GM18526 (cell line): Measurements from ENCODE around the gene IKZF1.

Experiments
- POLR2A ChIP-seq: IDR thresholded peaks from 3 replicates; pipeline ENCODE4 v1.6.1; 2011; ENCODE audit not compliant: insufficient read length; ENCODE audit errors: extremely low read depth

The IKZF1 gene

DNA sequence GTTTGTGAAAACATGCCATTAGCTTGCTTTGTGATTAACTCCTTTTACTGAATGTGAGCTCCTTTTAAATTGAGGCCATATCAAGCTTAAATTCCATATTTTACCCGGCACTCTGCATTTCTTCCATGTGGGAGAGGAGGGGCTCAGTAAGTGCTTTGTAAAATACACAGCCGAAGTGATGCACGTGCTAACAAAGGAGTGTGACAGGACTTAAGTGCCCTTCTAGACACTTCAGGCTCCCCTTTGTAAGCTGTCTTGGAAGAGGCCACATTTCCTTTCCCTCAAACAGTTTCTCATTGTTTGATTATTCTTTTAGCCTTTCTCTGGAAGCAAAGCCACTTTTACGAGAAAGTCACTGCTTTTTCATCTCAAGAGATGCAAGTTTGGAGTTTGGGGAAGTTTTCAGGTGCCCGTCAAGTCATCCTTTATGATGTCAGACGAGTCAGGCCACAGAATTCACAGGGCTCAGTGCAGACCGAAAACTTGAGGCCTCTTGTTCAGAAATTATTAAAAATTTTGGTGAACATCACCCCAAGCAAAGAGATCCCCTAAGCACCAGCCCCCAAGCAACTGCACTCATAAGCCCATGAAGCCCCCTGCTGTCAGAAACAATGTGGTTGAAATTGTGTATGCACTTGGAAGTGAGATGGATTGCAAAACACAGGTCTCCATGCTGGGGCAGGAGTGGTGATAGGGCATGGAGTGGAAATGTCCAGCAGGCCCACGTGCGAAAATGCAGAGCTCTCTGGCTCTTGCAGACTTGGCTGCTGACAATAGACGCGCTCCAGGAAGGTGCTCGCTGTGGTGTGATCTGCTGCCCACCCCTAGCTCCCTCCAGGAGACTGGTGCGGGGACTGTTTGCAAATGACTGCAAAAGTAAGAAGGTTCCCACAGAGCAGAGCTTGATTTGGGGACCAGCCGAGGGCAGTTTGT lies 11.5 kb downstream of the IKZF1 start:
- no peak for TF ChIP-seq POLR2A

DNA sequence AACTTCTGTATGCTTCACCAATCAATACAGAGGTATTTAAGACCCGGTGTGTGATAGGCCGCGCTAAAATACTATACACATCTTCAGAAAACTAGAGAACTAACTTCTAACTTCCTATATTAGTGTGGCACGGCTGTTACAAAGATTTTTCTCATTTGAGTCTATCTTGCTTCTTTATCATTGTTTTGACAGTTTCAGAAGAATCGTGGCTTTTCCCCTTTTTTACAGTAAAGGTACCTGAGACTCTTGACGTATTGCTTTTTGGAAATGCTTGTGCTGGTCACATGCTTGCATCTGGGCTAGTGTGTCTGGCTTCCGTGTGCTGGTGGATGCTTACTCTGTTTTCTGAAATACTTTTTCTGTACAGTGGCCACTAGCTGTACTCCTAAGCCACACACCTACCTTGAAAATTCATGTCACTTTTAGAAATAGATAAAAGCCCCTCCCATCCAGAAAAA lies 12.7 kb downstream of the IKZF1 start:
- TF ChIP-seq POLR2A: no peak

DNA sequence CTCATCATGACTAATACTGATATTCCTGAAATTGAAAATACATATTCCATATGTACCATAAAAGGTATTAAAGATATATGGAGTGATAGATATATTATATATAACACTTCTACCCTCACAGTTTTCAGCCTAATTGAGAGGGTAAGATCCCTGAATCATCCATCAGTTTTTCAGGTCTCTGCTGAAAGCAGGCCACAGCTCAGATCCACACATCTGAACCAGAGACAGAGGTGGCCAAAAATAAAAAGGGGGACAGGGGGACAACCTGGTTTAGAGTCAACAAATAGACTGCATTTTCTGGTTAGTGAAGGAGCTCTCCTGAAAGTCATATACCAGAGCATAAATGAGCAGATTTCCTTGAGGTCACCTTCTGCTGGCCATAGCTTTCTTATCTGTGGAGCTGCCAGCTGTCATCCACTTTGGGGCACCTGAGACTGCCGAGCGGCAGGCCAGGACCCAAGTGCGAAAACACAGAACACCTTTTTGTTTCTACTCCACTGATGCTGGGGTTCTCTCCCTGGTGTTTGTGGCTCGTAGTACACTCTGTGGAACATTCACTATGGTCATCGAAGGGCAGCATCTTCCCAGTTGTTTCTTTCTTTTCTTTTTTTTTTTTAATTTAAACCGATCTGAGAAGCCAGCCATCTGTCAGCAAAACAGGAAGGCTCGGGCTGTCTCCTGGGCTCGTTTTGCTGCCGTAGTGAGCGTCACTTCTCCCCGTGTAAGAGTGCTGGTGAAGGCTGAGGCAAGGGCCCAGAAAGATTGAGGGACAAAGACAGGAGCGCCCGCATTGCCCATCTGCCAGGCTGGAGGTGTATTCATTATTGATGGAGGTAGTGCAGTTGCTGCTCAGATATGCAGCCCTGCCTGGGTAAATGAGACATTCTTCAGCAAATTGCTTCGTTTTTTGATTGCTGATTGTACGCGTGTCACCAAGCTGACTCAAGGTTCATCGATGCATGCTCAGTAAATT lies 13.5 kb downstream of the IKZF1 start:
- TF ChIP-seq POLR2A: no peak

DNA sequence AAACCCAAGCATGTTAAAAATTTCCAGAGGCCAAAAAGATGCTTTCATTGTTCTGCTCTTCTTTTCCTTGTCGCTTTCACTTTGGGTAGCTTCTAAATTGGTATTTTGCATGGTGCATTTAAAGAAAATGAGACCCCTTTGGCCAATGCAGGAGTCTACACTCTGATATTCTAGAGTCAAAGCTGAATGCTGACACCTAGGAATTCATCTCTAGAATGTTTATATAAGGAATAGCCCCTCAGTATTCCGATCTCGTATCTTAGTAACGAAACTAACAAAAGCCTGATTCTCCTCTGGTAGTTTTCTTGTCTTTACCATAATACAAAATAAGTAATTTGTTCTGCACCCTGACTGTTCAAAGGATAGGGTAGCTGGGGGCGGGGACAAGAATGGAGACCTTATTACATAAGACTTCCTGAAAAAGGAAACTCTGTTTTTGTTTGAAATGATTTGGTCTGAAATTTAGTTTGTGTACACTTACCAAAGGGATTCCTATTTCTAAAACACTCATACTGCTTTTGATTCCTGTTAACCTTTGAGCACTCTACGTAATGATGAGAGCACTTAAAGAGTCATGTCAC lies 17.1 kb downstream of the IKZF1 start:
- TF ChIP-seq POLR2A: no peak

DNA sequence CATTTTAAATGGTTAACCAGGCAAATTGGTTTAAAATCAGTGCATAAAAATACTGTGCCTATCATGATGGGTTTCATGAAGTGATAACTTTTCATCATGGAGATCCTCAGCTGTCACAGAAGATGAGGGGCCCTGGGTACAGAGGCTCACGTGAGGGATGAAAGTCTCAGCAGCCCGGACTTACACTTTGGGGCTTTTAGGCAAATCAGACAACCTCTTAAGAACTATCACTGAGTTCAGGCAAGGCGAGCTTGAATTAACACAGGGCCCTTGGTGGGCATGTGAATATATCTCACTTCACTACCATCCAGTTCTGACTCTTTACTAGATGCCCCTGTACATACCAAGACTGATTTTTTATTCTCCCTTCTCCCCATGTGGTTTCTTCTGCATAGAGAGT lies 19.6 kb downstream of the IKZF1 start:
- no peak for TF ChIP-seq POLR2A

DNA sequence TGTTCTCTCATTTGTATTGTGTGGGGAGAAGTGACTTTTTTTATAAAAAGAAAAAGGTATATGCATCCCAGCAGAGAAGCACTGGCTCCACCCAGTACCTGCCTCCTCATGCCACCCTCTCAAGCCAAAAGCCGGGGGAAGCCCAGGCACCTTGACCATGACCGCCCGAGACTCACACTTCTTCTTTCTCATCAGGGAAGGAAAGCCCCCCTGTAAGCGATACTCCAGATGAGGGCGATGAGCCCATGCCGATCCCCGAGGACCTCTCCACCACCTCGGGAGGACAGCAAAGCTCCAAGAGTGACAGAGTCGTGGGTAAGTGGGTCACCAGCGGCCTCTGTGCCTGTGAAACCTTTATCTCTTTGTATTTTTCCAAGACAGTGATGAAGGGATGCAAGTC lies 22.9 kb downstream of the IKZF1 start:
- TF ChIP-seq POLR2A: no peak

DNA sequence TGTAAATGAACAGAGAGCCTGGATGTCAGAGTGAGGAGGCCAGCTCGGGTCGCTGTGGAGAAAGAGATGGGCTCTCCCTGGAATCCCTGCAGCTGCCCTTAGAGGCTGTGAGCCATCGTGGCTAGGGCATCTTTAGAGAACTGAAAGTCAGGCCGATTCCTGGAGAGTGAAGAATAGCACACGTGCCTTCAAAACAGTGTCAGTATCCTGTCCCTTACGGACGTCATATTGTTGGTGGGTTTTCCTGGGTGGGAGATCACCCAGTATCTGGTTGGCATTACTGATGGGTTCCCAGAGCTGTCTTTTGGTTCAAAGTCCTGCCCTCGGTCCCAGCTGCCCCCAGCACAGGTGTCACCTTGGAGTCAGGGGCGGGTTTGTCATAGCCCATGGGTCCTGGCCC lies 25.3 kb downstream of the IKZF1 start:
- TF ChIP-seq POLR2A: no peak

DNA sequence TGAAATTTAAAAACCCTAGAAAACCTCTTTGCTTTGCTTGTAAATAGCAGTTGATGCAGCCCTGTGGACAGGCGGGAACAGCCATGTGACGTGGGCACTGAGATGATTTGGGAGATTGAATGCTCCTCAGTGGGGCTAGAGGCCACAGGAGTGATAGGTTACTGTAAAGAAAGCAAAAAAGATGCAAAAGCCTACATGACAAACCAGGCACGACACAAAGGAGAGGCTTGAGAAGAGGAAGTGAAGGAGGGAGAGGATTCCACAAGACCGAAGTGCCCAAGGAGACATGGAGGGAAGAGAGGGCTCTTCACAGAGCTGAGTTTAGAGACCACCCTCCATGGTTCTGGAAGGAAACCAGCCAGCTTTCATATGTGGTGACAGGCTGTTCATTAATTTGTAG lies 25.7 kb downstream of the IKZF1 start:
- no peak for TF ChIP-seq POLR2A

DNA sequence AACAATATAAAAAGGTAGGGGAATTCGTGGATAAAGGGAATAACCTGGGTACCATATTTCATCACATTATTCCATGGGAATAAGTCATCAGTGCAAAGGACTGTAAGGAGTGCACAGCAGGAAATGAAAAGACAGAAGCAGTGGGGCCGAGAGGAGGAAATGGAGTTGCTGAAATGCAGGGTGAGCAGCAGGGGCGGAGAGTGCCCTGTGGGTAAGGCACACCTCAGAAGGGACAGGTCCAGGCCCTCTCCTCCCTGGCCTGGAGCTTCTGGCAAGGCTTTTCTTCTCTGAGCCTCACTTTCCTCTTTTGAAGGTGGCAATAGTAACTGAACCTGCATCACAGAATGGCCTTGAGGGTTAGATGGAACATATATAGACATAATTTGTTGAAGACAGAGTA lies 26.2 kb downstream of the IKZF1 start:
- no peak for TF ChIP-seq POLR2A

DNA sequence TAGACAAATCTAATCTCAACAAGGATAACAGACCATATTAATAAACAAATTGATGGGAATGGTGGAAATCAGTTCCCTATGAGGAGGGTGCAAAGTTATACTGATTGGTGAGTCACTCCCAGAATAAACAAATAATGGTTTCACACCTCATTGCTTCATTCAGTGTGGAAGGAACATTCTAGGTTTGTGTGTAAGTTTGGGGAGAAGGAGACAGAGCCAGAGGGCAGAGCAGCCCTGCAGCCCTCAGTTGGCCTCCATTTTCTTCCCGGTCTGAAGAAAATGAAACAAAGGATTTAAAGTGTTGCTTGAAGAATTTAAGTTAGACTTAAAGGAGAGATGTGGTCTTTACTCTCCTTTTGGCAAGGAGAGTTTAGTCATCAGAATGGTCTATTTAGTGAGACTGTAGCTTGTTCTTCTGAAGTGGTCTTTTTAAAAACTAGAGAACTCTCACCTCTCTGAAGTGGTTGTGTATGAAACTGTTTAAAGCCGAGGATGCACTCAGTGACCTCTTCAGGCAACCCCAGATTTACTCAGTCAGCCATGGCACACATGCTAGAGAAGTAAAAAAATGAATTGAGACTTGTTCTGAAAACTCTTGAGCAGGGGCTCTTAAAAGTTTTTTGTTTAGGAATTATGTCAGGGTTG lies 27.2 kb downstream of the IKZF1 start:
- TF ChIP-seq POLR2A: no peak

DNA sequence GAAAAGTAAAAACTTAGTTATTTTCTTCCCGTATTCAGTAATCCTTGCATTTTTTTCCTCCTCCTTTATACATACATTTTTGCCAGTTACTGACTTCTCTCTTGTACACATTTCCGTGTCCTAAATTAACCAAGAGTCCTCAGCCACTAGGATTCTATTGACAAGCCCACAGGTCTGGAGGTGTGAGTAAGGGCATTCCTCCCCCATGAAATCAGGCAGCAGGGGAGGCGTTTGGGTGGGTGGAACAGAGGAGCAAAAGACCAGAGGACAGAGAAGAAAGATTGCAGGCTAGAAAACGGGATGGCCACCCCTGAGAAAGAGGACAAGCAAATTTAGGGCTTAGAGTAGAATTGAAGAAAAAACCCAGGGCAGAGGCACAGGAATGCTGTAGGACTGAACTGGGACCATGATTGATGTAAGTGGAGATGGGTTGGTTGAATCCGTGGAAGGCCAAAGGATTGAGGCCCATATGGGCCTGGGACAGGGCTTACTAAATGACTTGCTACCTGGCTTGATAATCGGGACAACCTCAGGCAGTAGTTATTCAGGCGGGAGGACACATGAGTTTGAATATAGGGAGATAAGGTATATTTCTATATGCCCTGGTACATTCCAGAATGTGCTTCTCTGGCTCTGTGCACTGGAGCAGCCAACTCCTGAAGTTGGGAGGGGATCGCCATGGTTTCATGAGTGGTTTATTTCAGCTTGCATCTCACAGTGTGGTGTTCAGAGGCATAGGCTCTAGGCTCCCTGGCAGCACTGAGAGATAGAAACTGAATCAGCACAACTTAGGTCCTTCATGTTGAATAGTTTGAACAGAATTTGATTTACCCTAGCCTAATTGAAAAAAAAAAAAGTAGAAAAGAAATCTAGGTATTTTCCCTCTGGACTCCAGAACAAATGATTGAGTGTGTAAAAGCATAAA lies 28.0 kb downstream of the IKZF1 start:
- TF ChIP-seq POLR2A: no peak

DNA sequence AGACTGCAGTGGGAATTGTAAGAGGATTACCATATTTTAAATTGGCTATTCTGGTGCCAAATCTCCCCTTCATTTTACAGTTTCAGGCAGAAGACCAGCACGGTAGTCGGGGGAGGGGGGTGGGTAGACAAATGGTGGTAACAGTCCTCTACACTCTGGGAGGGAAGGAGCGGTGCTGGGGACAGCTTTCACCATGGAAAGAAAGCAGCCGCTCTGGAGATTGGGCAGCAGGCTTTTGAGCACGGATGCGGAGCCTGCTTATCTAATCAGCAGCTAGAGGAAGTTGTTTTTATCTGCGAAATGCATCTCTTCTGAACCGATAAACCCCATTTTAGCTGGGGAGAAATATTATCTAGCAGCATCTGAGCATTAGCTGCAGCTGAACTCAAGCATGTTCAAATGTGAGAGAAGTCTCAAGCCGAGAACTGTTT lies 28.7 kb downstream of the IKZF1 start:
- no peak for TF ChIP-seq POLR2A

DNA sequence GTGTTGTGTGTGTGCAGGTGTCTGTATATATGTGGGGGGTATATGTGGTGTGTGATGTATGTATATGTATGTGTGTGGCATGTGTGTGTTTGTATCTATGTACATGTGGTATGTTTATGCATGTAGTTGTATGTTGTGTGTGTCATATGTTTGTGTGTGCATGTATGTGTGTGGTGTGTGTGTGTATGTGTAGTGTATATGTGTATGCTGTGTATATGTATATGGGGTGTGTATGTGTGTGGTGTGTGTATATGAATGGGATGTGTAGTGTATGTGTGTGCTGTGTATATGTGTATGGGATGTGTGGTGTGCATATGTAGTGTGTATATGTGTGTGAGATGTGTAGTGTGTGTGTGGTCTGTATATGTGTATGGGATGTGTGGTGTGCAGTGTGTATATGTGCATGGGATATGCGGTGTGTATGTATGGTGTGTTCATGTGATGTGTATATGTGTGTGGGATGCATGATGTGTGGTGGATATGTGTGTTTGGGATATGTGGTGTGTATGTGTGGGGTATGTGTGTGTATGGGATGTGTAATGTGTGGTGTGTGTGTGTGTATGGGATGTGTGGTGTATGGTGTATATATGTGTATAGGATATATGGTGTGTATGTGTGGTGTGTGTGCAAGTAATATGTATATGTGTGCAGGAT lies 30.0 kb downstream of the IKZF1 start:
- TF ChIP-seq POLR2A: no peak
